ENCODE data around the gene CUL4A.

CUL4A gene

DNA sequence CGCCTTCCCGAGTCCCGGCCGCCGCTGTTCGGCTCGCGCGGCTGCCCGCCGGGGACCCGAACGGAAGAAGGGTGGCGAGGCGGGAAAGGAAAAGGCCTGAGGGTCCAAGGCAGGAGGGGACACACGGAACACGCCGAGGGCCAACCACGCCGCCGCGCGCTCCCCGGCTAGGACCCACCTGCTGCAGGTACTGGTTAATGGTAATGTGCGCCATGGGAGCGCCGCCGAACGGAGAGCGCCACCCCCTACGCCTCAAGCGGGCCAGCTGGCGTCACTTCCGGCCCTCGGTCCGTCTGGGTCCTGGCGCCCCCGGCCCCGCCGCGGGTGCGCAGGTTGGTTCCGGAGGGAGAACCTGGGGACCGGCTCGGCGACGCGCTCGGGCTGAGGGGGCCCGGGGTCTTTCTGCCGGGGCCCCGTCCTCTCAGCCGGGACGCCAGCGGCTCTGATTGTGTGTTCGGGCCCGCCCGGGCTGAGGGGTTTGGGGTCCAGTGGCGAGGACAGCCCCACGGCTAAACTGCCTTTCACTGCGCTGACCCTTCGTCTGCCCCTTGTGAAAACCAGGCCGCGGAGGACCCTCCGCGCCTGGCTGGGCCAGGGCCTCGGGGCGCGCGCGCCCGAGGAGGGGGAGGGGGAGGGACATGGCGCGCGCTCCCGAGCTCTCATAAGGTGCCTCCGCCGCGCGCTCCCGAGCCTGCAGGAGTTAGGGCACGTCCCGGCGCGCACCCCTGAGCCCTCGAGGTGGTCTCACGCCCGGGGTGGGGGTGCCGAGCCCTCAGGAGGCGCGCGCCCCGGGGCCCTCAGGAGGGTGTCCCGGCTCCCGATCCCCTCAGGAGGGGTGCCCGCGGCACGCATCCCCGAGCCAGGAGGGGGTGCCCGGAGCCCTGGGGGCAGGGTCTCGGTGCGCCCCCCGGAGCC lies 735 bp upstream of the CUL4A start, which contains the start of gene PCID2:
Gene PCID2, minus strand, starts transcription at position 249 of the 915 bp plus-strand sequence. Its CDS starts 35 bp downstream, at position 214.
- peak; percentile 87 for DNase-seq (ENCODE audit: low read depth)

DNA sequence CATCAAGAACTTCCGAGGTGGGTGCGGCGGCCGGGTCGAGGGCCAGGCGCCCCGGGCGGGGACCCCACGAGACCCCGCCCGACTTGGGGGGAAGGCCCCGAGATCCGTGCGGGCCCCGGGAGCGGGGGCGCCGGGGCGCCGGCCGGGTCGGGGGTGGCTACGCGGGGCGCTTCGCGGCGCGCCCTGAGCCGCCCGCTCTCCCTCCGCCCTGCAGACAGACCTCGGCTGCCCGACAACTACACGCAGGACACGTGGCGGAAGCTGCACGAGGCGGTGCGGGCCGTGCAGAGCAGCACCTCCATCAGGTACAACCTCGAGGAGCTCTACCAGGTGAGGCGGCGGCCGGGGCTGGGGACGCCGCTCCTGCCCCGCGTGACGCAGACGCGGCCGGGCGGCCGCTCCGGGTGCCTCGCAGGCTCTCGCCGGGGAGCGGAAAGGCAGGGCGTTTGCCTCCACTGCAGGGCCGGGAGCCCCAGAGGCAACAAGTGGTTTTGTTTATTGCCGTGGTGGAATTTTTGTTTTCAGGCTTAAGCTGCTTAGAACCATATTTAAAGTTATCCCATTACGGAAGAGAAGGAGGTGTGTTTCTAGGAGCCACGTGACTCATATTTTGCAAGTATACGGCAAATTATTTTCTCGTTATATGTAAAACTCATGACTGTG lies 477 bp downstream of the CUL4A start:
- peak; percentile 67 for DNase-seq (ENCODE audit: low read depth)

GRCh38 chr13:113210833-113211232 lies 1.4 kb downstream of the CUL4A start:
- DNase-seq (ENCODE audit: low read depth), result no peak

DNA sequence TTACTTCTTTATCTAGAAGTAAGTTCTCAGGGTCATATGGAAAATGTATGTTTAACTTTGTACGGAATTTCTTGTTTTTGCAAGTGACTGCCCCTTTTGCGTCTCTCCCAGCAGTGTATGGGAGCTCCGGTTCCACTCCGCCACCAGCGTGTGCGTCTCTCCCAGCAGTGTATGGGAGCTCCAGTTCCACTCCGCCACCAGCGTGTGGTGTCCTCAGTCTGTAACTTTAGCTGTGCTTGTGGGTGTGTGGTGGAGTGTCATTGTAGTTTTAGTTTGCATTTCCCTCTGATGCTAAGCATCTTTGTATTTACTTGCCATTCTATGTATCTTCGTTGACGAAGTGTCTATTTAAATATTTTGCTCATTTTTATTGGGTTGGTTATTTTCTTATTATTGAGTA lies 2.4 kb downstream of the CUL4A start:
- DNase-seq (ENCODE audit: low read depth), result no peak

DNA sequence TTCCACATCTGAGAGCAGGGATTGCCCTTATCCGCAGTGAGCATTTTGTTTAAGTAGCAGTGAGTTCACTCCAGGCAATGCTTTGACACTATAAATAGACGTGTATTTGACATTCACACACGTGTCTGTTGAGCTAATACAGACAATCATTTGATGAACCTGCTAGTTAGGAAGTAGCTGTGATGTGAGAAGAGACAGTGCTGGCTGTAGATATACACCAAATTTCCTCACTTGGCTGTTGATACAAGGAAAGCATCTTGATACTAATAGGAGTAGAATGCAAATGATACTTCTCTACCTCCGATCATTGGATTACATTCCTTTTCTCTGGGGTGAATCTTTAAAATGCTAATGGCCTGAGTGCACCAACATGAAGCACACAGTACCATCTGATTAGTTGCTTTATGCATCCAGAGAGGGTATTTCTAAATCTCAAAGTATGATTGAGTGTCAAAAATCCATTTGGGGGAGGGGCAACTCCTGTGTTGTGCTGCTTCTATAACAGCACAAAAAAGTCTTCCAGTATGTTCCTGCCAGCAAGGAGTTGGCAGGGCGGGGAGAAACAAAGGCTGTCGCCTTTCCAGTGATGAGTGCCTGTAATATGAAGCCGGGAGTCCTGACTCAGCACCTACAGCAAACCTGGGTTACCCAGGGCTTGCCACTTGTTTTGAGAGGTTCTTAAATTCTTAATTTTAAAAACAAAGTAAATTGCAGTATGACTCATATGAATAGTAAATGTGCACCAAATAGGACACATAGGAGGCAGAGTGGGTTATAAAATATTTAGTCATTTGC lies 7.0 kb downstream of the CUL4A start:
- no peak for DNase-seq (ENCODE audit: low read depth)

- DNase-seq (ENCODE audit: low read depth), result no peak
Observed at GRCh38 chr13:113218586-113218985, 9.2 kb downstream of the CUL4A start.

- DNase-seq (ENCODE audit: low read depth), result no peak
Observed at GRCh38 chr13:113219256-113219940, 10.0 kb downstream of the CUL4A start.

DNA sequence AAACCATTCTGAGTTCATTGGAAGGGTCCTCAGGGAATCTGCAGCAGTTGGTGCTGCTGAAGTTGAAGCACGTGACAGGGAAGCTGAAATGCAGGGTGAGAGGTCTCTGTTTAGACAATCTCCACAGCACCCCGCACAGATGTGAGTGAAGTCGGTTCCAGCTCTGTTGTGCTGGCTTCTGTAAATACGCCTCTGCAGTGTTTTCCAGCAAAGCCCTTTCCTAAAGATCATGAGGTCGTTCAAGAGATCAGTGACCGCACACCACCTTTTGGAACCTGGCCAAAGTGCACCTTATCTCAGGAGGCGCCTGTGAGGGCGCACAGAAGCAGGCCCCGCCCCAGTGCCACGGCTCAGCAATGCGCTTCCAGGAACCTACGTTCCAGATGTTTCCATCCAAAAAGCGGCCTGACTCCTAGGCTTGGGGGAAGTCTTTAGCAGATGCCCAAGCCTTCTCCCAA lies 10.8 kb downstream of the CUL4A start:
- no peak for DNase-seq (ENCODE audit: low read depth)

GRCh38 chr13:113220877-113221276 lies 11.5 kb downstream of the CUL4A start:
- no peak for DNase-seq (ENCODE audit: low read depth)

DNA sequence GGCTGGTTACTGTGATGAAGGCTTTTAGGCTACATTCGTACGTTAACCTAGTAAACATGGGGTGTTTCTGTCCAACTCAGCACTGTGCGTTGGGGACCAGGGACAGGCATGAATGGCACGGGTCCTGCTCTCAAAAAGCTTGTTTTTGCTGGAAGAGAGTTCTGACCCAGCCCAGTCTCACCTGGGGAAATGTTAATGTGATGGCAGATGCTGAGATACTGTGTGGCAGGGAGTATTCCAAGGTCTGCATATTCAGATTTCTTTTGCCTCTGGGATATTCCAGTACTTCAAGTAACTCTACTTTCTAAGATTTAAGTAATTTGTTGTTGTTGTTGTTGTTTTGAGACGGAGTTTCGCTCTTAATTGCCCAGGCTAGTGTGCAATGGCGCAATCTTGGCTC lies 13.7 kb downstream of the CUL4A start:
- no peak for DNase-seq (ENCODE audit: low read depth)

- DNase-seq (ENCODE audit: low read depth), result no peak
Observed at GRCh38 chr13:113224486-113224885, 15.1 kb downstream of the CUL4A start.

DNA sequence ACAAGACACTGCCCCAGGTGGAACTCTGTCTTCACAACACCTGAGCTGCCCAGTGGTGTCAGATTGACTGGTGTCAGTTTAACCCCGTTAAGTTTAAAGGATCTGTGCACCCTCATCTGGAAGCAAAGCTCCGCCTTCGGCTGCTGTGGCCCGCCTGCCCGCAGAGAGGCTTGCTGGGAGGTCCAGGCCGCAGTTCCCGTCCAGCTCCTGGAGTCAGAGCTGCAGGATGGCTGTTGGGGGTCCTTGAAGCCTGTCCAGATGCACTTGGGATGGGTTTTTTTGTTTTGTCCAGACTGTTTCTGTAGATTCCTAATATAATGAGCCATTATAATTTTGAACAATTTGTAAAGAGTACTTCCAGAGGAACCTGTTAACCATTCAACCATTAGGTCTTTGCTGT lies 16.1 kb downstream of the CUL4A start:
- no peak for DNase-seq (ENCODE audit: low read depth)

DNA sequence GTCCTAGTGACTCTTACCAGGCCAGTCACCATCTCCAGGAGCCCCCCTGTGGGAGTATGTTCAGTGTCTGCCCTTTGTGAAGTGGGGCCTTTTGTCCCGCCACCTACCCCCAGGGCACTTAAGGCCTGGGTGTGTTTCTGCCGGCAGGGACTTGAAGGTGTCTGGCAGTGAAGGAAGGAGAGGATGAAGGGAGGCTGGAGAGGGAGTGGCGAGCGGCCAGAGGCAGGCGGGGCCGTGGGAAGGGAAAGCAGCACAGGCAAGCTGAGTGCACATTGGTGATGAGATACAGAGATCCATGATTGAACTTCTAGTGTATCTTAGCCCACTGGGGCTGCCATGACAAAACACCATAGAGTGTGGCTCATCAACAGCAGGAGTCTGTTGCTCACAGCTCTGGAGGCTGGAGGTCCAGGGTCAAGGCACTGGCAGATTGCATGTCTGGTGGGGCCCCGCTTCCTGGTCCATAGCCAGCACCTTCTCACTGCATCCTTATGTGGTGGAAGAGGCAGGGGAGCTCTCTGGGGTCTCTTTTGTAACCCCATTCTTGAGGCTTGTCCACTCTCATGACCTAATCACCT lies 17.5 kb downstream of the CUL4A start:
- DNase-seq (ENCODE audit: low read depth), result no peak

- no peak for DNase-seq (ENCODE audit: low read depth)
Observed at GRCh38 chr13:113229161-113229560, 19.7 kb downstream of the CUL4A start.

DNA sequence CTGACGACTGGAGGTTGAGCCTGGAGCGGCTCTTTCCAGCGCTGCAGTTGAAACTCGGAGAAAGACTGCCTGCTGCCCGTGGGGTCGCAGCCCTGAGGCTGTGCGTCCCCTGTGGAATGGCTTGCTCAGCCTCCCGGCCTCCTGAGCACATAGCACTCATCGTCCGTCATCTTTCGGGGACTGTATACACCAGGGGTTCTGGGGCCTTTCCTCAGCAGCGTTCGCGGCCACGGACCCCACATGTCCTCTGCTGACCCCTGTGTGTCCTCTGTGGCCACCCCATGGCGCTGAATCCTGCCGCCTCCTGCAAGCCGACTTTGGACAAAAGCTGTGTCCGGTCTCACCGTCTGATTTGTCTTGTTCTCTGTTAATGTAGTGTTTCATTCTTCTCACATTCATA lies 20.4 kb downstream of the CUL4A start:
- no peak for DNase-seq (ENCODE audit: low read depth)

- DNase-seq (ENCODE audit: low read depth), result no peak
Observed at GRCh38 chr13:113231306-113232207, 22.1 kb downstream of the CUL4A start.

- DNase-seq (ENCODE audit: low read depth), result no peak
Observed at GRCh38 chr13:113232208-113233003, 23.0 kb downstream of the CUL4A start.

- DNase-seq (ENCODE audit: low read depth), result no peak
Observed at GRCh38 chr13:113233101-113233500, 23.7 kb downstream of the CUL4A start.

- DNase-seq (ENCODE audit: low read depth), result no peak
Observed at GRCh38 chr13:113238536-113238935, 29.1 kb downstream of the CUL4A start.

- no peak for DNase-seq (ENCODE audit: low read depth)
Observed at GRCh38 chr13:113239357-113239756, 29.9 kb downstream of the CUL4A start.

All from activated T-helper 1 cell treated with Interleukin-2 at 50 U/mL for 16 hours (primary cell).